ENCODE data around the gene MS4A6E. TPM values are rescaled to one million over a fixed set of nuclear protein-coding genes. Genes with fewer than 3 reads are reported as not detected.

The MS4A6E gene
- total and polyA plus RNA-seq, 2 of the 8 experiments (the other 6 are each of a cell fraction or from before 2014, with no cell fraction given): not detected

GRCh38 chr11:60336767-60337391, 9.8 kb downstream of the MS4A6E start:
- H3K36me3 ChIP-seq (ENCODE audit: control insufficient read depth in 2 of 4, insufficient read depth in 4 of 4, low read length in 3 of 4): no peaks in the 10 kb centered on the region
- no peak overlapping the region for H3K14ac ChIP-seq (ENCODE audit: insufficient read length)
- no peak overlapping the region for H4K91ac ChIP-seq (replicated peaks; ENCODE audit: insufficient read length, low read length)
- no peak overlapping the region for H2AK5ac ChIP-seq (ENCODE audit: low read depth, low read length)
- H3K23me2 ChIP-seq (ENCODE audit: low read depth, low read length): no peaks in the 10 kb centered on the region
- H2BK15ac ChIP-seq (ENCODE audit: low read length): no peak overlapping the region
- no peak overlapping the region for H4K8ac ChIP-seq (ENCODE audit: extremely low read depth, insufficient read depth, low read length)
- no peaks in the 10 kb centered on the region for H3K79me2 ChIP-seq (ENCODE audit: control insufficient read depth in 1 of 2, insufficient read depth in 2 of 2, low read length in 2 of 2)
- H3K4me3 ChIP-seq (ENCODE audit: extremely low read depth in 1 of 4, insufficient read depth in 2 of 4, low read depth in 3 of 4, low read length in 4 of 4): no peak overlapping the region
- H4K20me1 ChIP-seq (replicated peaks in 1 of 2; ENCODE audit: control insufficient read depth in 1 of 2, insufficient read depth in 2 of 2, low read length in 2 of 2): no peaks in the 10 kb centered on the region
- no peaks in the 10 kb centered on the region for H3K79me1 ChIP-seq (ENCODE audit: low read depth, low read length)
- H3K23ac ChIP-seq (ENCODE audit: insufficient read length): no peak overlapping the region
- no peak overlapping the region for H2BK5ac ChIP-seq (ENCODE audit: low read depth, low read length)
- no peak overlapping the region for H3K18ac ChIP-seq (ENCODE audit: extremely low read depth, low read length)
- ChIA-PET CTCF (ENCODE audit: partially characterized antibody) (interaction anchor here (0.6 to 5.7 kb wide), 6 partner anchors 8 to 445 kb away, joined by 3 to 73 read pairs (median 4); no protein-coding TSS in a partner anchor), POLR2A (ENCODE audit: partially characterized antibody) (no interaction called here)
- H2AFZ ChIP-seq (ENCODE audit: low read length): peak overlapping the region; percentile 47
- no peak for TF ChIP-seq SUZ12 (IDR thresholded peaks at IDR 0.05; ENCODE audit: low read length)
- TF ChIP-seq ASH2L (IDR thresholded peaks at IDR 0.05; ENCODE audit: low read length): no peak
- TF ChIP-seq SP2 (IDR thresholded peaks at IDR 0.05; ENCODE audit: low read length): no peak
- no peak for TF ChIP-seq CREB1 (IDR thresholded peaks at IDR 0.05)
- no peak for TF ChIP-seq CHD2 (IDR thresholded peaks at IDR 0.05; ENCODE audit: low read length)
- TF ChIP-seq E2F6 (IDR thresholded peaks at IDR 0.05): no peak
- DNase-seq (ENCODE audit: low read depth in 1 of 2, low spot score in 2 of 2): no peak
- no peak overlapping the region for H3K56ac ChIP-seq (replicated peaks; ENCODE audit: insufficient read length, low read depth, low read length)
- H2BK120ac ChIP-seq (replicated peaks; ENCODE audit: low read depth, low read length): no peak overlapping the region
- H3K4me1 ChIP-seq (replicated peaks in 1 of 4; ENCODE audit: control insufficient read depth in 3 of 4, insufficient read depth in 4 of 4, low read length in 3 of 4): no peaks in the 10 kb centered on the region; a peak in 2 of 7 replicates
- no peaks in the 10 kb centered on the region for H3K9me3 ChIP-seq (ENCODE audit: insufficient read depth in 2 of 2, low read depth in 1 of 2, low read length in 1 of 2)
- H3K4me2 ChIP-seq (ENCODE audit: insufficient read depth in 1 of 2, low read depth in 2 of 2, low read length in 2 of 2): no peak overlapping the region
- H3K27ac ChIP-seq (ENCODE audit: low read depth, low read length): no peak overlapping the region
- 90% methylated on average over 7 of the region's 7 CpGs; no CpG with 5 or more reads in 1 of the 2 experiments for WGBS, 2 experiments (ENCODE audit: extremely low coverage in 1 of 2, insufficient coverage in 1 of 2, insufficient read length in 1 of 2, insufficient replicate concordance in 2 of 2, low coverage in 1 of 2, low lambda C conversion rate in 2 of 2, missing lambda C conversion rate in 1 of 2)
- H3K9ac ChIP-seq (replicated peaks in 1 of 4; ENCODE audit: extremely low read depth in 1 of 4, low read depth in 3 of 4, low read length in 3 of 4): no peak overlapping the region
- no peak overlapping the region for H2BK20ac ChIP-seq (ENCODE audit: low read length)
- no peak overlapping the region for H2BK12ac ChIP-seq (ENCODE audit: low read depth, low read length)
- no peak overlapping the region for H4K5ac ChIP-seq (ENCODE audit: insufficient read length, low read depth, low read length)
- no peak overlapping the region for H3K4ac ChIP-seq (replicated peaks; ENCODE audit: insufficient read length, low read depth, low read length)
- no peak for FAIRE-seq
- H3K27me3 ChIP-seq (replicated peaks in 1 of 4; ENCODE audit: control insufficient read depth in 3 of 4, extremely low read depth in 1 of 4, insufficient read depth in 3 of 4, low read length in 3 of 4): no peaks in the 10 kb centered on the region

All from H1 (cell line).